Fibroblast of the aortic adventitia (primary cell): ENCODE measurements around the gene ARHGAP21. TPM values are rescaled to one million over a fixed set of nuclear protein-coding genes. Genes with fewer than 3 reads are reported as not detected.

Source experiments
- DNase-seq: peaks from one replicate; pipeline ENCODE4 v3.0.0-alpha.2; 2010; ENCODE audit warnings: low read depth
- H3K4me3 ChIP-seq: 2 replicates; pipeline ENCODE4 v1.5.1; 2011; ENCODE audit warnings: low read depth, mild to moderate bottlenecking, control low read depth, low read length, moderate library complexity
- CTCF ChIP-seq: IDR thresholded peaks from 2 replicates; pipeline ENCODE4 v1.5.1; 2011; ENCODE audit warnings: mild to moderate bottlenecking, low read length, control low read depth, inconsistent platforms; ENCODE audit not compliant: insufficient read depth
- total RNA-seq: library from RNA; depleted of rRNA; stranded (reverse); fragments of >200 nt; gene quantifications from 2 replicates; pipeline ENCODE4 v1.2.3, GENCODE V29; 2012; ENCODE audit warnings: low replicate concordance

ARHGAP21 gene
- total RNA-seq, 1 donor, result 252 TPM

- H3K4me3 ChIP-seq, result no peak overlapping the region
- no peak for DNase-seq
- TF ChIP-seq CTCF, result no peak
These were observed 71.2 kb downstream of the ARHGAP21 start for GRCh38 chr10:24652381-24652957.

GRCh38 chr10:24651923-24652322 is 71.8 kb downstream of the ARHGAP21 start:
- no peak for DNase-seq
- no peak overlapping the region for H3K4me3 ChIP-seq
- TF ChIP-seq CTCF, result no peak

GRCh38 chr10:24650669-24651391 is 72.9 kb downstream of the ARHGAP21 start:
- TF ChIP-seq CTCF, result no peak
- DNase-seq, result no peak
- no peak overlapping the region for H3K4me3 ChIP-seq

GRCh38 chr10:24645784-24646183 is 77.9 kb downstream of the ARHGAP21 start:
- TF ChIP-seq CTCF, result no peak
- no peak for DNase-seq
- H3K4me3 ChIP-seq, result no peak overlapping the region

GRCh38 chr10:24645022-24645421 is 78.7 kb downstream of the ARHGAP21 start:
- TF ChIP-seq CTCF, result no peak
- no peak for DNase-seq
- no peak overlapping the region for H3K4me3 ChIP-seq

GRCh38 chr10:24643679-24644209 is 79.9 kb downstream of the ARHGAP21 start:
- TF ChIP-seq CTCF, result no peak
- H3K4me3 ChIP-seq, result no peak overlapping the region
- DNase-seq, result no peak
